Tibial nerve (tissue), 4 donors: ENCODE data around the gene RBMS3. TPM values are rescaled to one million over a fixed set of nuclear protein-coding genes. Genes with fewer than 3 reads are reported as not detected.
A peak's percentile ranks its signal among the peaks of the same experiment; 100 is the strongest.

ENCODE experiments used
- DNase-seq, 2 donors: peaks; one replicate each; pipeline ENCODE4 v3.0.0-alpha.2; 2019; ENCODE audit warnings: low spot score in 2 of 2
- H3K27ac ChIP-seq, 4 donors: fragments of 200-600 bp; sonication (generic) in 3 of 4; one replicate each; pipeline ENCODE4 v1.5.1; 2017 to 2019; ENCODE audit warnings: mild to moderate bottlenecking in 1 of 4
- H3K27me3 ChIP-seq, 2 donors: fragments of 200-600 bp; sonication (generic) in 1 of 2; one replicate each; pipeline versions ENCODE4 v1.5.1 to v1.6.0; 2017 to 2019
- H3K36me3 ChIP-seq, 3 donors: fragments of 200-600 bp; sonication (generic); one replicate each; pipeline ENCODE4 v1.5.1; 2018 to 2019
- H3K4me1 ChIP-seq, 4 donors: fragments of 200-600 bp; sonication (generic) in 3 of 4; one replicate each; pipeline ENCODE4 v1.5.1; 2017 to 2019
- H3K4me3 ChIP-seq, 4 donors: fragments of 200-600 bp; sonication (generic) in 3 of 4; one replicate each; pipeline ENCODE4 v1.5.1; 2017 to 2019; ENCODE audit warnings: mild to moderate bottlenecking in 1 of 4, moderate library complexity in 1 of 4
- H3K9me3 ChIP-seq, 4 donors: fragments of 200-600 bp; sonication (generic) in 3 of 4; one replicate each; pipeline ENCODE4 v1.5.1; 2017 to 2019
- EP300 ChIP-seq, 2 donors: sonication (generic); formaldehyde crosslinking; IDR thresholded peaks; one replicate each; pipeline ENCODE4 v1.6.1; 2017; ENCODE audit warnings: antibody characterized with exemption in 2 of 2, mild to moderate bottlenecking in 1 of 2
- POLR2A ChIP-seq, 2 donors: fragments of 450-650 bp; IDR thresholded peaks; one replicate each; pipeline ENCODE4 v1.6.1; 2017; ENCODE audit warnings: antibody characterized with exemption in 2 of 2, mild to moderate bottlenecking in 2 of 2, moderate library complexity in 2 of 2
- WGBS, 2 donors: methylation state at CpG; one replicate each; pipeline ENCODE4 v1.1.5; 2018; 5-methylcytosine and 5-hydroxymethylcytosine counted together
- total RNA-seq, 4 donors: library from RNA; depleted of rRNA; stranded (reverse); fragments of >200 nt; gene quantifications; one replicate each; pipeline ENCODE4 v1.1.0, GENCODE V29; 2016
- TF ChIP-seq, protein P1 (sequence below), 5 experiments: fragments of 200-600 bp in 3 of 5; fragments of 450-650 bp in 2 of 5; sonication (generic) in 3 of 5; IDR thresholded peaks; one replicate each; pipeline ENCODE4 v1.5.1; 2016 to 2019; ENCODE audit warnings: antibody characterized with exemption in 5 of 5, mild to moderate bottlenecking in 3 of 5, moderate library complexity in 2 of 5

The RBMS3 gene
- total RNA-seq, 4 donors from 2014 or later: 157 to 175 (median 161) TPM

DNA sequence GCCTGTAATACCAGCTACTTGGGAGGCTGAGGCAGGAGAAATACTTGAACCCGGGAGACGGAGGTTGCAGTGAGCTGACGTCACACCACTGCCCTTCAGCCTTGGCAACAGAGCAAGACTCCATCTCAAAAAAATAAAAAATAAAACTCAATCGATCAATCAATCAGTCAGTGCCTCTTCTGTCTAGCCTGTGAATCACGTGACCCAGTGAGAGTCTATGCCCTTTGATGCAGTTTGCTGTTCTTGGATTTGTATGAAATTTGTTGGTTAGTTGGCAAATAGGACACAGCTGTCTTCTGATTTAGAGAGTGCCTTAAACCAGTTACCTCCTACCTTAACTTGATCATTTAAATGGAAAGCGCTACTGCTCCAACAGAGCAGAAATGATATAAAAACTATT, 3.6 kb upstream of the RBMS3 start:
- no peak overlapping the region for H3K27ac ChIP-seq
- H3K27me3 ChIP-seq: no peaks in the 10 kb centered on the region
- peaks cover 0 to 39% (median 5%) of the 10 kb centered on the region in 4 donors for H3K4me1 ChIP-seq
- no peaks in the 10 kb centered on the region for H3K36me3 ChIP-seq
- DNase-seq: no peak
- WGBS, 2 donors: 90 to 94% methylated on average over 6 of the region's 6 CpGs
- H3K9me3 ChIP-seq: no peaks in the 10 kb centered on the region
- H3K4me3 ChIP-seq: no peak overlapping the region
- TF ChIP-seq POLR2A (IDR thresholded peaks at IDR 0.05) (no peak), EP300 (IDR thresholded peaks at IDR 0.05) (no peak)
- TF ChIP-seq, protein P1, sequence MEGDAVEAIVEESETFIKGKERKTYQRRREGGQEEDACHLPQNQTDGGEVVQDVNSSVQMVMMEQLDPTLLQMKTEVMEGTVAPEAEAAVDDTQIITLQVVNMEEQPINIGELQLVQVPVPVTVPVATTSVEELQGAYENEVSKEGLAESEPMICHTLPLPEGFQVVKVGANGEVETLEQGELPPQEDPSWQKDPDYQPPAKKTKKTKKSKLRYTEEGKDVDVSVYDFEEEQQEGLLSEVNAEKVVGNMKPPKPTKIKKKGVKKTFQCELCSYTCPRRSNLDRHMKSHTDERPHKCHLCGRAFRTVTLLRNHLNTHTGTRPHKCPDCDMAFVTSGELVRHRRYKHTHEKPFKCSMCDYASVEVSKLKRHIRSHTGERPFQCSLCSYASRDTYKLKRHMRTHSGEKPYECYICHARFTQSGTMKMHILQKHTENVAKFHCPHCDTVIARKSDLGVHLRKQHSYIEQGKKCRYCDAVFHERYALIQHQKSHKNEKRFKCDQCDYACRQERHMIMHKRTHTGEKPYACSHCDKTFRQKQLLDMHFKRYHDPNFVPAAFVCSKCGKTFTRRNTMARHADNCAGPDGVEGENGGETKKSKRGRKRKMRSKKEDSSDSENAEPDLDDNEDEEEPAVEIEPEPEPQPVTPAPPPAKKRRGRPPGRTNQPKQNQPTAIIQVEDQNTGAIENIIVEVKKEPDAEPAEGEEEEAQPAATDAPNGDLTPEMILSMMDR (IDR thresholded peaks at IDR 0.05): no peak

DNA sequence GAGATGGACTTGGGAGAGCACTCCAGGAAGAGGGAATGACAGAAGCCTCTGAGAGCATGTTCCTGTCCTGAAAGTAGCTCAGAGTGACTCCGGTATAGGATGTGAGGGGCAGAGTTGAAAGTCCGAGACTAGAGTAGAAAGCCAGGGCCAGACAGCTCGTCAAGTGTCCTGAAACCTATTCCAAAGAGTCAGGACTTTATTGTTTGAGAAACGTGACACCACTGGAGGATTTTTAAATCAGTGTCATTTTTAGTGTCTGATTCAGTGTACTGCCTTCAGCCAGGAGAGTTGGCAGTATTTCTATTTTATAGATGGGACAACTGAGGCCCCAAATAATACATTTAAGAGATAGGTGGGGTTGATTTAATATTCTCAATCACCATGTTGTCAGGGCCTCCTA, 1.6 kb upstream of the RBMS3 start:
- 60 to 64% methylated on average over 4 of the region's 4 CpGs for WGBS, 2 donors
- H3K27ac ChIP-seq: peak overlapping the region in 2 of 4 donors; percentile 91 to 93
- TF ChIP-seq POLR2A (IDR thresholded peaks at IDR 0.05): no peak
- H3K4me1 ChIP-seq: peaks cover 0 to 39% (median 5%) of the 10 kb centered on the region in 4 donors
- H3K27me3 ChIP-seq: no peaks in the 10 kb centered on the region
- H3K4me3 ChIP-seq: peak overlapping the region in 1 of 4 donors; percentile 70
- no peak for DNase-seq
- H3K9me3 ChIP-seq: no peaks in the 10 kb centered on the region
- H3K36me3 ChIP-seq: no peaks in the 10 kb centered on the region

DNA sequence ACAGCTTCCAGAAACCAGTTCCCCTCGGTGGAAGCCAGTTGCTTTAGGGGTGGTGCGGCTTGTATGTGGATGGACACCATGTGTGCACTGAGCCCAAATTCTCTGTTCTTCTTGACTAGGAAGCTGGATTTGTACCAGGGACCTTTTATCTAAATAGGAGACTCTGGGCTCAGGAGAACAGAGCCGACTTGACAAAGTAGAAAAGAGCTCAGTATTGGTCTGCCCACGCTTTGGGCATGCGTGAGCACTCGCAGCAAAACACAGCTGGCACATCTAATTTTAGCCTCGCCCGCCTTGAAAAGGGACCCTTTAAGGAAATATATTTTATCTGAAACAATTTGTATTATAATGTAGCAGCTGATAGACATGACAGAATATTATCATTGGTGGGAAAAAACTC, 1.1 kb upstream of the RBMS3 start:
- H3K27me3 ChIP-seq: no peaks in the 10 kb centered on the region
- H3K27ac ChIP-seq: peak overlapping the region in 2 of 4 donors; percentile 91 to 93
- TF ChIP-seq POLR2A (IDR thresholded peaks at IDR 0.05) (no peak), EP300 (IDR thresholded peaks at IDR 0.05) (no peak)
- TF ChIP-seq, protein P1 (IDR thresholded peaks at IDR 0.05): no peak
- peaks cover 0 to 39% (median 5%) of the 10 kb centered on the region in 4 donors for H3K4me1 ChIP-seq
- WGBS, 2 donors: 29 to 30% methylated on average over 8 of the region's 8 CpGs
- H3K4me3 ChIP-seq: peak overlapping the region in 3 of 4 donors; percentile 45 to 70 (median 48)
- DNase-seq: no peak
- H3K9me3 ChIP-seq: no peaks in the 10 kb centered on the region
- H3K36me3 ChIP-seq: no peaks in the 10 kb centered on the region

DNA sequence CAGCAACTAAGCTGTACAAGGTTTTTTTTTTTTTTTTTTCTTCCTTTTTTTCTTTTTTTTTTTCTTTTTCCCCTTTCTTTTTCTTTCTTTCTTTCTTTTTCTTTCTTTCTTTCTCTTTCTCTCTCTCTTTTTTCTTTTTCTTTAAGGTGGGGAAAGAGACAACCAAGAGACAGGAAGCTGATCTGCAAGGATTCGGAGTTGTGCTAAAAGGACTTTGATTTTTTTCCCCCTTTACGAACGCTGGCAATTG, 148 bp downstream of the RBMS3 start:
- Histone ChIP-seq H3K27ac (peak overlapping the region; percentile 68 to 93 (median 86)), H3K4me1 (peaks cover 0 to 34% (median 5%) of the 10 kb centered on the region in 4 donors), H3K27me3 (no peaks in the 10 kb centered on the region), H3K9me3 (no peaks in the 10 kb centered on the region), H3K36me3 (no peaks in the 10 kb centered on the region), H3K4me3 (peak overlapping the region; percentile 45 to 70 (median 52))
- no peak for DNase-seq
- WGBS, 2 donors: 0% methylated on average over 3 of the region's 3 CpGs
- TF ChIP-seq EP300 (IDR thresholded peaks at IDR 0.05) (no peak), POLR2A (IDR thresholded peaks at IDR 0.05) (no peak)
- TF ChIP-seq, protein P1 (IDR thresholded peaks at IDR 0.05): no peak

DNA sequence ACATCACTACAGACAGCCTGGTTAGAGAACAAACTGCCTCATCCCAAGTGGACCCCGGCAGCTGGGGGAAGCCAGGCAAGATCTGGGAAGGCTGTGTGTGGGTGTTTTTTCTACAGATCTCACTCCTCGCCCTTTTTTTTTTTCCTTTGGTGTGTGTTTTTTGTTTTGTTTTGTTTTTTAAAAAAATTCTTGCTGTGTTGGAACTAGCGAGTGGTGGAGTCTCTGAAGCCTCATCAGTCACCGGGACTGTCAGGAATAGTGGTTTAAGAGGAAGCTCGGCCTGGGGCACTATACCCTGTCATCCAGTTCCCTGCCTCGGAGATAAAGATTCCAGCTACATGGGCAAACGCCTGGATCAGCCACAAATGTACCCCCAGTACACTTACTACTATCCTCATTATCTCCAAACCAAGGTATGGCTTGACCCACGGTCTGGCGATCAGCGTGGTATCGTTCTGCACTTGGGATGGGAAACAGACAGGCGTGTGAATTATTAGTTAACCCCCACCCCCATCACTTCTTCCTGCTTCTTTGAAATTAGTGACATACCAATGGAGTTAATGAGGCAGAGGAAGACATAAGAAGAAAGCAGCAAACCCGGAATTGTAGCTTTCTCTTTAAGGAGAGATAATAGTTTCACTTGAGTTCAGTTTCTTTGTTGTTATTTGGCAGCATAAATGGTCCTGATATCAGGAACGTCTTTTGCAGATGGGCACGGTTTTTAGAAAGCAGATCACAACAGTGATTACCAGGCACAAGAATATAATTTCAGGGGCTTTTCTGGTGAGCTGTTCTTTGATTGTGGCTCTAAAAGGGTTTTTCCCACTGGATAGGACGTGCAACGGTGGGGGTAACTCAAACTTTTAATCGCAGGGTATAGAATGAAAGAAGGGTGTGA, 722 bp downstream of the RBMS3 start:
- peak in 1 of 2 donors; percentile 35 for DNase-seq
- peak overlapping the region; percentile 45 to 70 (median 52) for H3K4me3 ChIP-seq
- TF ChIP-seq EP300 (IDR thresholded peaks at IDR 0.05) (no peak), POLR2A (IDR thresholded peaks at IDR 0.05) (no peak)
- TF ChIP-seq, protein P1 (IDR thresholded peaks at IDR 0.05): no peak
- H3K27ac ChIP-seq: peak overlapping the region; percentile 68 to 93 (median 86)
- H3K36me3 ChIP-seq: no peaks in the 10 kb centered on the region
- no peaks in the 10 kb centered on the region for H3K9me3 ChIP-seq
- peaks cover 0 to 34% (median 5%) of the 10 kb centered on the region in 4 donors for H3K4me1 ChIP-seq
- H3K27me3 ChIP-seq: no peaks in the 10 kb centered on the region
- 1 to 3% methylated on average over 18 of the region's 18 CpGs for WGBS, 2 donors
